Osteocyte (in vitro differentiated cells): Measurements from ENCODE around the gene UNC13A. TPM values are rescaled to one million over a fixed set of nuclear protein-coding genes. Genes with fewer than 3 reads are reported as not detected.

Experiments used
- DNase-seq: peaks from one replicate; pipeline ENCODE4 v3.0.0; 2021; ENCODE audit warnings: mixed read lengths; ENCODE audit not compliant: unreplicated experiment; ENCODE audit errors: extremely low spot score
- H3K27ac Mint-ChIP-seq: one replicate; pipeline ENCODE4 v1.8.0; 2021; ENCODE audit warnings: mild to moderate bottlenecking, mixed read lengths; ENCODE audit not compliant: unreplicated experiment
- H3K27me3 Mint-ChIP-seq: one replicate; pipeline ENCODE4 v1.8.0; 2021; ENCODE audit warnings: mixed read lengths; ENCODE audit not compliant: unreplicated experiment
- H3K36me3 Mint-ChIP-seq: one replicate; pipeline ENCODE4 v1.8.0; 2021; ENCODE audit warnings: mixed read lengths; ENCODE audit not compliant: unreplicated experiment
- H3K4me1 Mint-ChIP-seq: one replicate; pipeline ENCODE4 v1.8.0; 2021; ENCODE audit warnings: mixed read lengths; ENCODE audit not compliant: unreplicated experiment
- H3K4me3 Mint-ChIP-seq: one replicate; pipeline ENCODE4 v1.8.0; 2021; ENCODE audit warnings: mild to moderate bottlenecking, moderate library complexity, mixed read lengths; ENCODE audit not compliant: unreplicated experiment
- H3K9me3 Mint-ChIP-seq: one replicate; pipeline ENCODE4 v1.8.0; 2021; ENCODE audit warnings: mixed read lengths; ENCODE audit not compliant: unreplicated experiment
- CTCF ChIP-seq: fragments of 200-600 bp; sonication (generic); IDR thresholded peaks from 2 replicates; pipeline ENCODE4 v1.5.0; 2021; ENCODE audit warnings: antibody characterized with exemption, mild to moderate bottlenecking, moderate library complexity
- total RNA-seq: library from RNA; stranded (reverse); gene quantifications from 2 replicates; pipeline ENCODE4 v1.2.1, GENCODE V29; 2021

Gene UNC13A
- total RNA-seq, 1 donor from 2014 or later = 1.6 TPM

GRCh38 chr19:17682273-17682672 lies 5.9 kb downstream of the UNC13A start:
- DNase-seq = no peak
- no peaks in the 10 kb centered on the region for H3K9me3 Mint-ChIP-seq
- no peaks in the 10 kb centered on the region for H3K36me3 Mint-ChIP-seq
- no peaks in the 10 kb centered on the region for H3K27me3 Mint-ChIP-seq
- H3K4me3 Mint-ChIP-seq = no peak overlapping the region
- TF ChIP-seq CTCF = no peak
- H3K27ac Mint-ChIP-seq = no peak overlapping the region
- peaks cover 32% of the 10 kb centered on the region for H3K4me1 Mint-ChIP-seq

DNA sequence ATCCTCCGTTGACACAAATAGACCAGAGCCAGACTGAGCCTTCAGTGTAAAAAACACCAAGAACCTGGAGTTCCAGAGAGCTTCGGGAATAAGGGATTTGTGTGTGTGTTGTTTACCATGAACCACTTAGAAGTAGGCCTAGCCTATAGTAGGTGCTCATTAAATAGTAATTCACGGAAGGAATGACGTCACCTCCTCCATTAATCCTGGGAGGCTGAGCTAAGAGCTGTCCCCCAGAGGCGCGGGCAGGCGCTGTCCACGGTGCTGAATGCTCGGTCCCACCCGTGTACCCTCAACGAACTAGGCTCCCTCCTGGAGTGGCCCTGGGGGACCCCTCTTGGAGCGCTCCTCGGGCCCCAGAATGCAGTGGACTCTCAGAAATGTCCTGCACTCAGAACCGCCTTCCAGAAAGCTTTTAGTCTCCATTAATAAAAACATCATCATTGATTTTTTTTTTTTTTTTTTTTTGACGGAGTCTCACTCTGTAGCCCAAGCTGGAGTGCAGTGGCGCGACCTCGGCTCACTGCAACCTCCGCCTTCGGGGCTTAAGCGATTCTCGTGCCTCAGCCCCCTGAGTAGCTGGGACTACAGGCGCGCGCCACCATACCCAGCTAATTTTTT lies 6.5 kb downstream of the UNC13A start:
- no peak overlapping the region for H3K4me3 Mint-ChIP-seq
- no peak for TF ChIP-seq CTCF
- H3K27ac Mint-ChIP-seq = no peak overlapping the region
- no peaks in the 10 kb centered on the region for H3K9me3 Mint-ChIP-seq
- no peak for DNase-seq
- H3K36me3 Mint-ChIP-seq = no peaks in the 10 kb centered on the region
- no peaks in the 10 kb centered on the region for H3K27me3 Mint-ChIP-seq
- H3K4me1 Mint-ChIP-seq = peaks cover 28% of the 10 kb centered on the region

- no peaks in the 10 kb centered on the region for H3K36me3 Mint-ChIP-seq
- H3K27me3 Mint-ChIP-seq = peaks cover 2% of the 10 kb centered on the region
- H3K9me3 Mint-ChIP-seq = no peaks in the 10 kb centered on the region
- peaks cover 21% of the 10 kb centered on the region for H3K4me1 Mint-ChIP-seq
- no peak for TF ChIP-seq CTCF
- DNase-seq = peak; percentile 91
- H3K4me3 Mint-ChIP-seq = peak overlapping the region; percentile 57
- H3K27ac Mint-ChIP-seq = peak overlapping the region; percentile 70
These were observed 7.9 kb downstream of the UNC13A start for GRCh38 chr19:17680230-17680722.

- no peak for TF ChIP-seq CTCF
- DNase-seq = no peak
- Mint-ChIP-seq H3K4me1 (peaks cover 21% of the 10 kb centered on the region), H3K27ac (peak overlapping the region; percentile 70), H3K27me3 (peaks cover 2% of the 10 kb centered on the region), H3K4me3 (peak overlapping the region; percentile 57), H3K36me3 (no peaks in the 10 kb centered on the region), H3K9me3 (no peaks in the 10 kb centered on the region)
These were observed 8.5 kb downstream of the UNC13A start for GRCh38 chr19:17679526-17680229.

DNA sequence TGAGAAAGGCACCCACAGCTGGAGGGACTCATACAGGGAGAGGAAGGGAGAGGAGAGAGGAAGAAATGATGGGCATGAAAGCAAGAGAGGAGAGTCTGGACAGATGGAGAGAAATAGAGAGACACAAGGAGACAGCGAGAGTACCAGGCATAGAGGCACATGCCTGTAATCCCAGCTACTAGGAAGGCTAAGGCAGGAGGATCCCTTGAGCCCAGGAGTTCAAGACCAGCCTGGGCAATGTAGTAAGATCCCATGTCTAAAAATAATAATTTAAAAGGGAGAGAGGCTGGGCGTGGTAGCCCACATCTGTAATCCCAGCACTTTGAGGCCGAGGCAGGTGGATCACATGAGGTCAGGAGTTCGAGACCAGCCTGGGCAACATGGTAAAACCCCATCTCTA lies 9.3 kb downstream of the UNC13A start:
- no peak for DNase-seq
- H3K36me3 Mint-ChIP-seq = no peaks in the 10 kb centered on the region
- H3K4me3 Mint-ChIP-seq = no peak overlapping the region
- no peak for TF ChIP-seq CTCF
- H3K27me3 Mint-ChIP-seq = peaks cover 2% of the 10 kb centered on the region
- H3K9me3 Mint-ChIP-seq = no peaks in the 10 kb centered on the region
- peak overlapping the region; percentile 23 for H3K27ac Mint-ChIP-seq
- H3K4me1 Mint-ChIP-seq = peaks cover 22% of the 10 kb centered on the region
